Endothelial cell of umbilical vein (primary cell): Measurements from ENCODE around the gene MCEMP1. TPM values are rescaled to one million over a fixed set of nuclear protein-coding genes. Genes with fewer than 3 reads are reported as not detected.

Experiments
- BruUV-seq: library from RNA; stranded (reverse); fragments of 400-500 nt; replicated peaks from 2 replicates; lab custom pipeline; 2021; lab: Mats Ljungman, UMichigan
- CTCF ChIA-PET: fragments of 300-600, 350-600 bp; sonication (Branson Sonifier 250); formaldehyde crosslinking; loops from one replicate; lab custom pipeline; 2021; ENCODE audit warnings: antibody characterized with exemption, inconsistent platforms; lab: Charles Lee
- POLR2A ChIA-PET: fragments of 300-600, 350-600 bp; sonication (Branson Sonifier 250); formaldehyde crosslinking; loops from one replicate; lab custom pipeline; 2021; ENCODE audit warnings: antibody characterized with exemption, inconsistent platforms; lab: Charles Lee
- DNase-seq: peaks from one replicate; pipeline ENCODE4 v3.0.0-alpha.2; 2011; ENCODE audit warnings: low read depth, low spot score
- FAIRE-seq: peaks from 2 replicates; lab custom pipeline; 2011; peaks lifted over from hg19 to GRCh38; lab: Jason Lieb, UNC
- H2AFZ ChIP-seq: 2 replicates; pipeline ENCODE4 v1.6.0; 2012; ENCODE audit warnings: low read depth, low read length, control low read depth, inconsistent platforms
- H3K27ac ChIP-seq: 2 replicates; pipeline ENCODE4 v1.5.1; 2011; ENCODE audit warnings: low read depth, mild to moderate bottlenecking, control low read depth, low read length, moderate library complexity; ENCODE audit not compliant: insufficient read depth
- H3K27me3 ChIP-seq, 2 experiments: 2 replicates each; pipeline versions ENCODE4 v1.6.0 to v1.6.1; 2011; ENCODE audit warnings: low read length in 2 of 2, mixed read lengths in 1 of 2; ENCODE audit not compliant: control insufficient read depth in 2 of 2, insufficient read depth in 2 of 2
- H3K36me3 ChIP-seq, 2 experiments: 2 replicates in 1 of 2; 3 replicates in 1 of 2; pipeline ENCODE4 v1.5.1; 2011; ENCODE audit warnings: low read length in 2 of 2, mild to moderate bottlenecking in 1 of 2, moderate library complexity in 1 of 2; ENCODE audit not compliant: control insufficient read depth in 2 of 2, insufficient read depth in 2 of 2; ENCODE audit errors: extremely low read depth in 1 of 2
- H3K4me1 ChIP-seq: 3 replicates; pipeline ENCODE4 v1.5.1; 2011; ENCODE audit warnings: mild to moderate bottlenecking, low read length; ENCODE audit not compliant: control insufficient read depth, insufficient read depth; ENCODE audit errors: extremely low read depth
- H3K4me2 ChIP-seq: 2 replicates; pipeline ENCODE4 v1.6.1; 2011; ENCODE audit warnings: low read length, control low read depth, mixed read lengths; ENCODE audit not compliant: insufficient read depth
- H3K4me3 ChIP-seq, 3 experiments: fragments of 200-600 bp in 1 of 3; sonication (generic), shearing (Covaris generic) in 1 of 3; replicated peaks in 1 of 3; 2 replicates each; pipeline ENCODE4 v1.5.1; 2011 to 2016; ENCODE audit warnings: control low read depth in 3 of 3, low read length in 3 of 3, mild to moderate bottlenecking in 2 of 3, inconsistent platforms in 1 of 3, low read depth in 1 of 3, moderate library complexity in 1 of 3; ENCODE audit not compliant: insufficient read depth in 1 of 3
- H3K79me2 ChIP-seq: 2 replicates; pipeline ENCODE4 v1.6.0; 2012; ENCODE audit warnings: low read length, inconsistent platforms; ENCODE audit not compliant: control insufficient read depth, insufficient read depth
- H3K9ac ChIP-seq: replicated peaks from 2 replicates; pipeline ENCODE3; 2011; ENCODE audit warnings: low read length, control low read depth; ENCODE audit not compliant: insufficient read depth; ENCODE audit errors: extremely low read depth
- H3K9me1 ChIP-seq: replicated peaks from 3 replicates; pipeline ENCODE4 v1.6.0; 2011; ENCODE audit warnings: mild to moderate bottlenecking, low read length; ENCODE audit not compliant: control insufficient read depth, insufficient read depth; ENCODE audit errors: extremely low read depth
- H3K9me3 ChIP-seq: replicated peaks from 2 replicates; pipeline ENCODE4 v1.5.1; 2012; ENCODE audit warnings: low read length, inconsistent platforms; ENCODE audit not compliant: control insufficient read depth, insufficient read depth
- H4K20me1 ChIP-seq: replicated peaks from 2 replicates; pipeline ENCODE3; 2011; ENCODE audit warnings: mild to moderate bottlenecking, low read length; ENCODE audit not compliant: control insufficient read depth, insufficient read depth; ENCODE audit errors: extremely low read depth
- CTCF ChIP-seq, 2 donors: IDR thresholded peaks; 1 replicate in 1 of 2; 2 replicates in 1 of 2; pipeline ENCODE4 v1.5.1; 2011; ENCODE audit warnings: low read length in 2 of 2, mild to moderate bottlenecking in 2 of 2, moderate library complexity in 2 of 2, control low read depth in 1 of 2, inconsistent platforms in 1 of 2, low read depth in 1 of 2; ENCODE audit not compliant: insufficient read depth in 1 of 2; ENCODE audit errors: extremely low read depth in 1 of 2
- EZH2 ChIP-seq: IDR thresholded peaks from 2 replicates; pipeline ENCODE4 v1.6.1; 2012; ENCODE audit warnings: borderline replicate concordance, low read depth, mild to moderate bottlenecking, moderate library complexity, low read length, inconsistent platforms; ENCODE audit not compliant: severe bottlenecking
- FOS ChIP-seq: IDR thresholded peaks from 2 replicates; pipeline ENCODE4 v1.6.1; 2011; ENCODE audit warnings: mild to moderate bottlenecking, low read length, moderate library complexity, borderline replicate concordance; ENCODE audit not compliant: insufficient read depth
- GATA2 ChIP-seq: IDR thresholded peaks from 2 replicates; pipeline ENCODE4 v1.7.0; 2011; ENCODE audit warnings: low read depth, mild to moderate bottlenecking, moderate library complexity, mixed read lengths, low read length; ENCODE audit not compliant: insufficient read length, insufficient read depth
- JUN ChIP-seq: IDR thresholded peaks from 2 replicates; pipeline ENCODE4 v1.6.1; 2011; ENCODE audit warnings: borderline replicate concordance, low read depth; ENCODE audit not compliant: insufficient read length, insufficient read depth
- MAX ChIP-seq: IDR thresholded peaks from 2 replicates; pipeline ENCODE4 v1.6.1; 2011; ENCODE audit not compliant: insufficient read depth, insufficient read length
- MYC ChIP-seq: IDR thresholded peaks from one replicate; pipeline ENCODE4 v1.6.1; 2011; ENCODE audit warnings: mild to moderate bottlenecking, low read depth, low read length
- POLR2A ChIP-seq: IDR thresholded peaks from 2 replicates; pipeline ENCODE4 v1.6.1; 2012; ENCODE audit warnings: low read depth, mild to moderate bottlenecking, control low read depth, low read length
- POLR2AphosphoS5 ChIP-seq: IDR thresholded peaks from 2 replicates; pipeline ENCODE4 v1.6.1; 2012; ENCODE audit warnings: low read depth, mild to moderate bottlenecking, control low read depth, low read length, moderate library complexity; ENCODE audit not compliant: insufficient read depth
- dilution Hi-C: fragments of 300-500 bp; cut with MboI; formaldehyde crosslinking; loops from one replicate; pipeline ENCODE4 v1.15.0; 2019; ENCODE audit warnings: low sequenced_read_pairs; ENCODE audit not compliant: extremely low pct_ligation_motif_present
- intact Hi-C: fragments of 100-400 bp; cut with micrococcal nuclease; formaldehyde crosslinking; loops from one replicate; pipeline ENCODE4 v1.10.0; 2022
- polyA plus RNA-seq, 4 experiments: library from polyadenylated mRNA; depleted of rRNA in 3 of 4; stranded (reverse) in 3 of 4; unstranded in 1 of 4; fragments of >200 nt; gene quantifications; 2 replicates each; pipeline versions ENCODE4 v1.2.1 to v1.2.3, GENCODE V29; 2011 to 2012; ENCODE audit warnings: missing spikeins in 1 of 4
- total RNA-seq: library from RNA; stranded (reverse); gene quantifications from 2 replicates; pipeline ENCODE4 v1.2.3, GENCODE V29; 2021

The MCEMP1 gene
- total and polyA plus RNA-seq, 2 donors (not counting 3 experiments of a cell fraction or from before 2014, with no cell fraction given) = not detected

- DNase-seq (no peak), FAIRE-seq (no peak)
- no peaks in the 10 kb centered on the region for H3K27me3 ChIP-seq
- BruUV-seq = no TSS peak
- ChIA-PET CTCF (no interaction called here), POLR2A (no interaction called here)
- no peak overlapping the region for H3K4me3 ChIP-seq
- intact Hi-C loops = no loop called here
- no peak overlapping the region for H3K9ac ChIP-seq
- no peaks in the 10 kb centered on the region for H3K9me3 ChIP-seq
- no peak overlapping the region for H3K27ac ChIP-seq
- no peaks in the 10 kb centered on the region for H3K4me1 ChIP-seq
- H3K36me3 ChIP-seq = no peaks in the 10 kb centered on the region
- no peaks in the 10 kb centered on the region for H3K9me1 ChIP-seq
- no peak overlapping the region for H2AFZ ChIP-seq
- H3K4me2 ChIP-seq = no peak overlapping the region
- H4K20me1 ChIP-seq = no peaks in the 10 kb centered on the region
- dilution Hi-C loops = no loop called here
- TF ChIP-seq JUN = no peak
- no peak for TF ChIP-seq FOS
- no peak for TF ChIP-seq GATA2
- no peak for TF ChIP-seq CTCF (IDR thresholded peaks at IDR 0.05; ENCODE audit: extremely low read depth in 1 of 2, insufficient read depth in 1 of 2, low read depth in 1 of 2, low read length in 2 of 2)
- no peak for TF ChIP-seq POLR2AphosphoS5
- TF ChIP-seq EZH2 = no peak
- no peak for TF ChIP-seq MAX
- no peak for TF ChIP-seq MYC
- no peak for TF ChIP-seq POLR2A
- H3K79me2 ChIP-seq = no peaks in the 10 kb centered on the region
Observed at GRCh38 chr19:7706955-7707456, 30.1 kb downstream of the MCEMP1 start.
